ENCODE data around the gene ORAI3. TPM values are rescaled to one million over a fixed set of nuclear protein-coding genes. Genes with fewer than 3 reads are reported as not detected.

Gene ORAI3
- total and polyA plus RNA-seq, 2 of the 13 experiments (the other 11 are each of a cell fraction or from before 2014, with no cell fraction given), result 11.4 to 32.0 TPM

DNA sequence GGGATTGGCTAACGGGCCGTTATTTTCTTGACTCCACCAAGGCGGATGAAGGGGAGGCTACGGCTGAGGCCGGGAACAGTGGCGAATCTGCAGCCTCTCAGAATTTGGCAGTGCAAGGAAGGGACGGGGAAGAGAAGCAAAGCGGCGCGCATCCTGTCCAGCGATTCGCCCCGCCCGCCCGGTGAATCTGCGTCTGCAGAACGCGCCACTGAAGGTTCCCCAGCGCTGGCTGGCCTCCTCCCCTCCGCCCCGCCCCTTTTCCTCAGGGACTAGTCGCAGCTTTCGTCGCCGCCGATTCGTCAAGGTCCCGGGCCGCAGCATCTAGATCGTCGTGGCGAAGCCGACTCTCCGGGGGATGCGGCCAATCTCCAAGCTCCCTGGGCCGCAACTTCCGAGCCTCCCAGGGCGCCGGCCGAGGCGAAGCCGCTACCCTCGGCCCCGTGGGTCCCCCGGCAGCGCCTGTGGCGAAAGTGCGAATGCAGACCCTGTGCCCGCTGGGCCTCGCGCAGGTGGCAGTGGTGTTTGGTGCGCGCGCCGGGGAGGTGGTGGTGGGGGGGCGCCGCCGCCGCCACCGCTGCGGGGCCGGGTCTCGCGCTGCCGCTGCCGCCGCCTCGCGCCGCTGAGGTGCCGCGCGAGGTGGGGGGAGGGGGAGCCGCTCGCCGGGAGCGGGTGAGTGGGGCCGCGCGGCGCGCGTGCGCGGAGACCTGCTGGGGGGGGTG is 8.7 kb downstream of the ORAI3 start, which contains the start of gene SETD1A (continued):
- TF ChIP-seq ZNF546 (CRISPR knock-in tag; conservative IDR thresholded peaks at IDR 0.05), result no peak
- no peak for TF ChIP-seq MTF2 (CRISPR knock-in tag; IDR thresholded peaks at IDR 0.05; ENCODE audit: borderline replicate concordance)
- TF ChIP-seq PHF21A (CRISPR knock-in tag; IDR thresholded peaks at IDR 0.05), result peak; percentile 90
- TF ChIP-seq ZNF615 (CRISPR knock-in tag; IDR thresholded peaks at IDR 0.05; ENCODE audit: borderline replicate concordance), result no peak; the same call in 1 of the 2 replicates
- TF ChIP-seq, protein P1, sequence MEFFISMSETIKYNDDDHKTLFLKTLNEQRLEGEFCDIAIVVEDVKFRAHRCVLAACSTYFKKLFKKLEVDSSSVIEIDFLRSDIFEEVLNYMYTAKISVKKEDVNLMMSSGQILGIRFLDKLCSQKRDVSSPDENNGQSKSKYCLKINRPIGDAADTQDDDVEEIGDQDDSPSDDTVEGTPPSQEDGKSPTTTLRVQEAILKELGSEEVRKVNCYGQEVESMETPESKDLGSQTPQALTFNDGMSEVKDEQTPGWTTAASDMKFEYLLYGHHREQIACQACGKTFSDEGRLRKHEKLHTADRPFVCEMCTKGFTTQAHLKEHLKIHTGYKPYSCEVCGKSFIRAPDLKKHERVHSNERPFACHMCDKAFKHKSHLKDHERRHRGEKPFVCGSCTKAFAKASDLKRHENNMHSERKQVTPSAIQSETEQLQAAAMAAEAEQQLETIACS (CRISPR knock-in tag; IDR thresholded peaks at IDR 0.05), result peak; percentile 87
- TF ChIP-seq ZNF451 (CRISPR knock-in tag; IDR thresholded peaks at IDR 0.05), result no peak
- 0 out of 2 replicates have a peak, but pooled peaks have one; percentile 6 for TF ChIP-seq ELF4 (CRISPR knock-in tag; IDR thresholded peaks at IDR 0.05; ENCODE audit: borderline replicate concordance)
- no peak for TF ChIP-seq SMAD1 (CRISPR knock-in tag; IDR thresholded peaks at IDR 0.05; ENCODE audit: borderline replicate concordance, low read depth)
- no peak; the same call in none of the 2 replicates for TF ChIP-seq ARHGAP35 (CRISPR knock-in tag; IDR thresholded peaks at IDR 0.05; ENCODE audit: borderline replicate concordance)
- TF ChIP-seq MEIS1 (CRISPR knock-in tag; IDR thresholded peaks at IDR 0.05; ENCODE audit: borderline replicate concordance), result 0 out of 2 replicates have a peak, but pooled peaks have one; percentile 68
- TF ChIP-seq, protein P2, sequence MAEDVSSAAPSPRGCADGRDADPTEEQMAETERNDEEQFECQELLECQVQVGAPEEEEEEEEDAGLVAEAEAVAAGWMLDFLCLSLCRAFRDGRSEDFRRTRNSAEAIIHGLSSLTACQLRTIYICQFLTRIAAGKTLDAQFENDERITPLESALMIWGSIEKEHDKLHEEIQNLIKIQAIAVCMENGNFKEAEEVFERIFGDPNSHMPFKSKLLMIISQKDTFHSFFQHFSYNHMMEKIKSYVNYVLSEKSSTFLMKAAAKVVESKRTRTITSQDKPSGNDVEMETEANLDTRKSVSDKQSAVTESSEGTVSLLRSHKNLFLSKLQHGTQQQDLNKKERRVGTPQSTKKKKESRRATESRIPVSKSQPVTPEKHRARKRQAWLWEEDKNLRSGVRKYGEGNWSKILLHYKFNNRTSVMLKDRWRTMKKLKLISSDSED (CRISPR knock-in tag; IDR thresholded peaks at IDR 0.05), result no peak
- no peak for TF ChIP-seq ZNF10 (CRISPR knock-in tag; IDR thresholded peaks at IDR 0.05; ENCODE audit: borderline replicate concordance, low read depth)
- TF ChIP-seq TOE1 (CRISPR knock-in tag; IDR thresholded peaks at IDR 0.05), result peak; percentile 53; the same call in 1 of the 2 replicates
- no peak; the same call in 1 of the 2 replicates for TF ChIP-seq HOXD1 (CRISPR knock-in tag; IDR thresholded peaks at IDR 0.05)
- TF ChIP-seq, protein P3, sequence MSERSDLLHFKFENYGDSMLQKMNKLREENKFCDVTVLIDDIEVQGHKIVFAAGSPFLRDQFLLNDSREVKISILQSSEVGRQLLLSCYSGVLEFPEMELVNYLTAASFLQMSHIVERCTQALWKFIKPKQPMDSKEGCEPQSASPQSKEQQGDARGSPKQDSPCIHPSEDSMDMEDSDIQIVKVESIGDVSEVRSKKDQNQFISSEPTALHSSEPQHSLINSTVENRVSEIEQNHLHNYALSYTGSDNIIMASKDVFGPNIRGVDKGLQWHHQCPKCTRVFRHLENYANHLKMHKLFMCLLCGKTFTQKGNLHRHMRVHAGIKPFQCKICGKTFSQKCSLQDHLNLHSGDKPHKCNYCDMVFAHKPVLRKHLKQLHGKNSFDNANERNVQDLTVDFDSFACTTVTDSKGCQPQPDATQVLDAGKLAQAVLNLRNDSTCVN (CRISPR knock-in tag; IDR thresholded peaks at IDR 0.05; ENCODE audit: borderline replicate concordance), result peak; percentile 80; the same call in 1 of the 2 replicates
- no peak; the same call in 1 of the 2 replicates for TF ChIP-seq ISL2 (CRISPR knock-in tag; IDR thresholded peaks at IDR 0.05)
- TF ChIP-seq, protein P4, sequence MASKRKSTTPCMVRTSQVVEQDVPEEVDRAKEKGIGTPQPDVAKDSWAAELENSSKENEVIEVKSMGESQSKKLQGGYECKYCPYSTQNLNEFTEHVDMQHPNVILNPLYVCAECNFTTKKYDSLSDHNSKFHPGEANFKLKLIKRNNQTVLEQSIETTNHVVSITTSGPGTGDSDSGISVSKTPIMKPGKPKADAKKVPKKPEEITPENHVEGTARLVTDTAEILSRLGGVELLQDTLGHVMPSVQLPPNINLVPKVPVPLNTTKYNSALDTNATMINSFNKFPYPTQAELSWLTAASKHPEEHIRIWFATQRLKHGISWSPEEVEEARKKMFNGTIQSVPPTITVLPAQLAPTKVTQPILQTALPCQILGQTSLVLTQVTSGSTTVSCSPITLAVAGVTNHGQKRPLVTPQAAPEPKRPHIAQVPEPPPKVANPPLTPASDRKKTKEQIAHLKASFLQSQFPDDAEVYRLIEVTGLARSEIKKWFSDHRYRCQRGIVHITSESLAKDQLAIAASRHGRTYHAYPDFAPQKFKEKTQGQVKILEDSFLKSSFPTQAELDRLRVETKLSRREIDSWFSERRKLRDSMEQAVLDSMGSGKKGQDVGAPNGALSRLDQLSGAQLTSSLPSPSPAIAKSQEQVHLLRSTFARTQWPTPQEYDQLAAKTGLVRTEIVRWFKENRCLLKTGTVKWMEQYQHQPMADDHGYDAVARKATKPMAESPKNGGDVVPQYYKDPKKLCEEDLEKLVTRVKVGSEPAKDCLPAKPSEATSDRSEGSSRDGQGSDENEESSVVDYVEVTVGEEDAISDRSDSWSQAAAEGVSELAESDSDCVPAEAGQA (IDR thresholded peaks at IDR 0.05; ENCODE audit: low read depth), result peak; percentile 76
- TF ChIP-seq, protein P4 (CRISPR knock-in tag; IDR thresholded peaks at IDR 0.05; ENCODE audit: borderline replicate concordance), result no peak; the same call in 1 of the 2 replicates
- peak; percentile 42 for TF ChIP-seq SALL1 (CRISPR knock-in tag; IDR thresholded peaks at IDR 0.05)
- TF ChIP-seq ZNF17 (CRISPR knock-in tag; IDR thresholded peaks at IDR 0.05), result no peak
